ENCODE measurements around the gene LINC01488. TPM values are rescaled to one million over a fixed set of nuclear protein-coding genes. Genes with fewer than 3 reads are reported as not detected.

The LINC01488 gene
- polyA plus RNA-seq, 3 donors from 2014 or later = not detected

GRCh38 chr11:69515271-69516245 lies 34.1 kb downstream of the LINC01488 start:
- no peaks in the 10 kb centered on the region for H3K4me1 Mint-ChIP-seq
- no peak overlapping the region for H3K27ac Mint-ChIP-seq
- no peak for DNase-seq
- peaks cover 6 to 14% (median 12%) of the 10 kb centered on the region in 3 donors for H3K27me3 Mint-ChIP-seq (ENCODE audit: low read depth in 3 of 3)
- peaks cover 0 to 4% (median 0%) of the 10 kb centered on the region in 3 donors for H3K36me3 Mint-ChIP-seq
- H3K4me3 Mint-ChIP-seq = no peak overlapping the region
- H3K9me3 Mint-ChIP-seq = peaks cover 0 to 3% (median 0%) of the 10 kb centered on the region in 6 donors

- peaks cover 6 to 14% (median 12%) of the 10 kb centered on the region in 3 donors for H3K27me3 Mint-ChIP-seq (ENCODE audit: low read depth in 3 of 3)
- H3K27ac Mint-ChIP-seq = no peak overlapping the region
- H3K9me3 Mint-ChIP-seq = peaks cover 0 to 3% (median 0%) of the 10 kb centered on the region in 6 donors
- H3K36me3 Mint-ChIP-seq = peaks cover 0 to 4% (median 0%) of the 10 kb centered on the region in 3 donors
- no peaks in the 10 kb centered on the region for H3K4me1 Mint-ChIP-seq
- H3K4me3 Mint-ChIP-seq = no peak overlapping the region
- no peak for DNase-seq
Measured at GRCh38 chr11:69516526-69516925, 35.1 kb downstream of the LINC01488 start.

GRCh38 chr11:69518081-69518950 lies 36.9 kb downstream of the LINC01488 start:
- no peak overlapping the region for H3K4me3 Mint-ChIP-seq
- H3K9me3 Mint-ChIP-seq = peaks cover 0 to 6% (median 0%) of the 10 kb centered on the region in 6 donors
- H3K27me3 Mint-ChIP-seq (ENCODE audit: low read depth in 3 of 3) = peaks cover 6 to 12% (median 11%) of the 10 kb centered on the region in 3 donors
- H3K27ac Mint-ChIP-seq = no peak overlapping the region
- H3K4me1 Mint-ChIP-seq = no peaks in the 10 kb centered on the region
- DNase-seq = no peak
- peaks cover 0 to 4% (median 0%) of the 10 kb centered on the region in 3 donors for H3K36me3 Mint-ChIP-seq

GRCh38 chr11:69520186-69520916 lies 38.9 kb downstream of the LINC01488 start:
- H3K27me3 Mint-ChIP-seq (ENCODE audit: low read depth in 3 of 3) = peaks cover 6 to 12% (median 10%) of the 10 kb centered on the region in 3 donors

GRCh38 chr11:69521457-69521856 lies 40.0 kb downstream of the LINC01488 start:
- H3K27me3 Mint-ChIP-seq (ENCODE audit: low read depth in 3 of 3) = peaks cover 1 to 14% (median 11%) of the 10 kb centered on the region in 3 donors
- no peak overlapping the region for H3K4me3 Mint-ChIP-seq
- H3K27ac Mint-ChIP-seq = no peak overlapping the region
- peaks cover 0 to 4% (median 0%) of the 10 kb centered on the region in 6 donors for H3K9me3 Mint-ChIP-seq
- H3K36me3 Mint-ChIP-seq = peaks cover 0 to 4% (median 0%) of the 10 kb centered on the region in 3 donors
- H3K4me1 Mint-ChIP-seq = no peaks in the 10 kb centered on the region
- no peak for DNase-seq

More at GRCh38 chr11:69520186-69520916, 38.9 kb downstream of the LINC01488 start:
- no peak for DNase-seq
- peaks cover 0 to 4% (median 0%) of the 10 kb centered on the region in 3 donors for H3K36me3 Mint-ChIP-seq
- no peaks in the 10 kb centered on the region for H3K4me1 Mint-ChIP-seq
- no peak overlapping the region for H3K27ac Mint-ChIP-seq
- H3K9me3 Mint-ChIP-seq = peaks cover 0 to 4% (median 0%) of the 10 kb centered on the region in 6 donors
- H3K4me3 Mint-ChIP-seq = no peak overlapping the region

- H3K9me3 Mint-ChIP-seq = peaks cover 0 to 4% (median 0%) of the 10 kb centered on the region in 6 donors
- H3K4me1 Mint-ChIP-seq = no peaks in the 10 kb centered on the region
- H3K4me3 Mint-ChIP-seq = no peak overlapping the region
- H3K27ac Mint-ChIP-seq = no peak overlapping the region
- peaks cover 2 to 6% (median 5%) of the 10 kb centered on the region in 3 donors for H3K27me3 Mint-ChIP-seq (ENCODE audit: low read depth in 3 of 3)
- no peaks in the 10 kb centered on the region for H3K36me3 Mint-ChIP-seq
- DNase-seq = no peak
Measured at GRCh38 chr11:69523453-69523852, 42.0 kb downstream of the LINC01488 start.

- no peak for DNase-seq
- Mint-ChIP-seq H3K9me3 (peaks cover 0 to 4% (median 0%) of the 10 kb centered on the region in 6 donors), H3K27me3 (ENCODE audit: low read depth in 3 of 3) (peaks cover 2 to 6% (median 3%) of the 10 kb centered on the region in 3 donors), H3K4me3 (no peak overlapping the region), H3K4me1 (no peaks in the 10 kb centered on the region), H3K36me3 (no peaks in the 10 kb centered on the region), H3K27ac (no peak overlapping the region)
Measured at GRCh38 chr11:69524291-69524882, 42.9 kb downstream of the LINC01488 start.

- H3K4me1 Mint-ChIP-seq = no peaks in the 10 kb centered on the region
- peaks cover 0 to 4% (median 0%) of the 10 kb centered on the region in 6 donors for H3K9me3 Mint-ChIP-seq
- H3K27ac Mint-ChIP-seq = no peak overlapping the region
- H3K27me3 Mint-ChIP-seq (ENCODE audit: low read depth in 3 of 3) = peaks cover 2 to 6% (median 3%) of the 10 kb centered on the region in 3 donors
- DNase-seq = no peak
- H3K36me3 Mint-ChIP-seq = no peaks in the 10 kb centered on the region
- H3K4me3 Mint-ChIP-seq = no peak overlapping the region
Measured at GRCh38 chr11:69524991-69525411, 43.5 kb downstream of the LINC01488 start.

- DNase-seq = no peak
- H3K27ac Mint-ChIP-seq = no peak overlapping the region
- H3K36me3 Mint-ChIP-seq = no peaks in the 10 kb centered on the region
- H3K4me3 Mint-ChIP-seq = no peak overlapping the region
- H3K27me3 Mint-ChIP-seq (ENCODE audit: low read depth in 3 of 3) = peaks cover 2 to 4% (median 4%) of the 10 kb centered on the region in 3 donors
- peaks cover 0 to 4% (median 0%) of the 10 kb centered on the region in 6 donors for H3K9me3 Mint-ChIP-seq
- no peaks in the 10 kb centered on the region for H3K4me1 Mint-ChIP-seq
Measured at GRCh38 chr11:69525516-69526452, 44.3 kb downstream of the LINC01488 start.

- Mint-ChIP-seq H3K36me3 (no peaks in the 10 kb centered on the region), H3K9me3 (peaks cover 0 to 4% (median 0%) of the 10 kb centered on the region in 6 donors)
Measured at GRCh38 chr11:69526453-69526810, 45.0 kb downstream of the LINC01488 start.

GRCh38 chr11:69529001-69529400 lies 47.5 kb downstream of the LINC01488 start:
- H3K27ac Mint-ChIP-seq = no peak overlapping the region
- H3K36me3 Mint-ChIP-seq = no peaks in the 10 kb centered on the region
- DNase-seq = no peak
- peaks cover 4% of the 10 kb centered on the region in 3 donors for H3K27me3 Mint-ChIP-seq (ENCODE audit: low read depth in 3 of 3)
- no peak overlapping the region for H3K4me3 Mint-ChIP-seq
- no peaks in the 10 kb centered on the region for H3K9me3 Mint-ChIP-seq
- H3K4me1 Mint-ChIP-seq = no peaks in the 10 kb centered on the region

More at GRCh38 chr11:69526453-69526810, 45.0 kb downstream of the LINC01488 start:
- no peak overlapping the region for H3K27ac Mint-ChIP-seq
- DNase-seq = no peak
- no peak overlapping the region for H3K4me3 Mint-ChIP-seq
- H3K27me3 Mint-ChIP-seq (ENCODE audit: low read depth in 3 of 3) = peaks cover 4% of the 10 kb centered on the region in 3 donors
- H3K4me1 Mint-ChIP-seq = no peaks in the 10 kb centered on the region
